GM19025 (cell line): Measurements from ENCODE around the gene STARD8.
A peak's percentile ranks its signal among the peaks of the same experiment; 100 is the strongest.

Experiments used
- ATAC-seq: cut with Tn5 transposase; IDR thresholded peaks from one replicate; pipeline ENCODE4 v1.9.1; 2021; ENCODE audit warnings: mild to moderate bottlenecking, low read depth, moderate library complexity; ENCODE audit not compliant: unreplicated experiment

Gene STARD8

GRCh38 chrX:68658530-68658929 lies 11.1 kb downstream of the STARD8 start:
- ATAC-seq, result no peak

- no peak for ATAC-seq
These were observed 11.9 kb downstream of the STARD8 start for GRCh38 chrX:68659385-68659784.

GRCh38 chrX:68659786-68660185 lies 12.3 kb downstream of the STARD8 start:
- ATAC-seq, result no peak

- no peak for ATAC-seq
These were observed 13.3 kb downstream of the STARD8 start for GRCh38 chrX:68660746-68661145.

- no peak for ATAC-seq
These were observed 18.0 kb downstream of the STARD8 start for GRCh38 chrX:68665502-68665901.

GRCh38 chrX:68666580-68666979 lies 19.1 kb downstream of the STARD8 start:
- no peak for ATAC-seq

- ATAC-seq, result no peak
These were observed 21.8 kb downstream of the STARD8 start for GRCh38 chrX:68669094-68669860.

- ATAC-seq, result no peak
These were observed 22.4 kb downstream of the STARD8 start for GRCh38 chrX:68669871-68670270.

- no peak for ATAC-seq
These were observed 23.8 kb downstream of the STARD8 start for GRCh38 chrX:68671221-68671620.

GRCh38 chrX:68672581-68673318 lies 25.3 kb downstream of the STARD8 start:
- no peak for ATAC-seq

GRCh38 chrX:68675571-68675970 lies 28.1 kb downstream of the STARD8 start:
- ATAC-seq, result no peak

- no peak for ATAC-seq
These were observed 28.9 kb downstream of the STARD8 start for GRCh38 chrX:68676335-68676734.

- ATAC-seq, result no peak
These were observed 30.5 kb downstream of the STARD8 start for GRCh38 chrX:68677998-68678397.

- ATAC-seq, result peak; percentile 61
These were observed 34.0 kb downstream of the STARD8 start for GRCh38 chrX:68681443-68681941.

GRCh38 chrX:68682790-68683189 lies 35.3 kb downstream of the STARD8 start:
- ATAC-seq, result no peak

GRCh38 chrX:68683580-68683979 lies 36.1 kb downstream of the STARD8 start:
- ATAC-seq, result no peak

- ATAC-seq, result no peak
These were observed 36.9 kb downstream of the STARD8 start for GRCh38 chrX:68684291-68684918.

GRCh38 chrX:68684919-68685304 lies 37.4 kb downstream of the STARD8 start:
- ATAC-seq, result no peak

- ATAC-seq, result no peak
These were observed 38.2 kb downstream of the STARD8 start for GRCh38 chrX:68685685-68686084.

GRCh38 chrX:68686097-68686977 lies 38.9 kb downstream of the STARD8 start:
- ATAC-seq, result no peak
